Smooth muscle cell of the brain vasculature (primary cell): Measurements from ENCODE around the gene PARM1.

Source experiments
- DNase-seq: peaks from one replicate; pipeline ENCODE4 v3.0.0-alpha.2; 2012; ENCODE audit warnings: low read depth, low spot score

PARM1 gene

DNA sequence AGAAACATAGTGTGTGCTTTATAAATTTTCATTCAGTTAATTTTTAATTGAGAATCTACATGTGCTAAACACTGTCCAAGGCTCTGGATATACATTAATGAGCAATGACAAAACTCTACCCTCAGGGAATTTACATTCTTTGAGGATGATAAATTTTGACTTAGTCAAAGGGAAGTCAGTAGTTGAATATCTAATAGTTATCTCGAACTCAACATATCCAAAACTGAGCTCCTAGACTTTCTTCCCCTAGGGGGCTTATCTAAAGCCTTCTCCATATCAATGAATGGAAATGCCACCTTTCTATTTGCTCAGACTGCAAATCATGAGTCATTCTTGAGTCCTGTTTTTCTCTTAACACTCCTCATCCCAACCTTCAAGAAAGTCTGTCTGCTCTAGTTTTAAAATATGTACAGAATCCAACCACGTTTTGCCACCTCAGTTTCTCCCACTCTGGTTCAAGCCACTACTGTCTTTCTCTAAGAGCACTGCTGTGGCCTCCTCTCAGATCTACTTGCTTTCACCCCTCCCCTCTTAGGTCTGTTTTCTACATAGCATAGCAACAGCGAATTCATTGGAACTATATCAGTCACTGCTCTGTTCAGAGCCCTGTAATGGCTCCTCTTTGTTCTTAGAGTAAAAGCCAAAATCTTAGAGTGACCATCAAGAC is 9.5 kb downstream of the PARM1 start:
- DNase-seq, result no peak

GRCh38 chr4:74942918-74943253 is 10.0 kb downstream of the PARM1 start:
- no peak for DNase-seq

DNA sequence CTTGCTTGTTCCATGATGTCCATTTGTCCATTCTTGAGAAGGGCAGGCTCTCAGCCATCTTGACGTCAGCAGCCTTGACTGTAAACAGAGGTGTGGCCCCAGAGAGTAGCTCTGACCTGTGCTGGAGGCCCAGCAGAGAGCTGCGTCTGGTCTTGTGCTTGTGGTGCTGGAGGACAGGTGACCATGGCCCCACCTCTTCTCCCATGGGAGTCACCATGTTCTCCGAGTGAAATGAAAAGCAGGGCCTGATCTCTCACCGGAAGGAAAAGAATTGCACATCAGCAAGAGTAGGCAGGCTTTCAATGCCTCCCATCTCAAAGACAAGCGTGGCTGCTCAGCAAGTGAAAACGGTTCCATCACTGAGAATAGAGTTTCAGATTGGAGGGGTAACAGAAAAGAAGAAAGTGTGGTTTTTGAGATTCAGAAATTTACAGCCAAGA is 11.5 kb downstream of the PARM1 start:
- no peak for DNase-seq

- no peak for DNase-seq
Measured at GRCh38 chr4:74946196-74946595, 13.3 kb downstream of the PARM1 start.

GRCh38 chr4:74947798-74948197 is 14.9 kb downstream of the PARM1 start:
- no peak for DNase-seq

DNA sequence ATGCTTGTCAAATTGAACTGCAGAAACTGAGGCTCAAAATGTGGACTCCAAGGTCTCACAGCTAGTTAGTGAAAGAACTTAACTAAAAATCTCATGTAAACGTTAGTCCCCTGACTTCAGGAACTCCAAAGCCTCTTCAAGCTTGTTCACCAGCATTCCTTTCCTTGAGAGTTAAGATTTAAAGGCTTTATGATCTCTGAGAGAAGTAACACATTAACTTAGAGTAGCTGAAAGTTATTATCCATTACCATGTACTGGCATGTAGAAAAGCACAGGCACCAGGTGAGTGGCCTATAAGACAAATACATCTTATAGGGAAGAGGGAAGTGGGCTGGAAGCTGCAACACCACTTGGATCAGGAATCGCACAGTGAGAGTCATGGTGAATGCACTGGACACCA is 15.3 kb downstream of the PARM1 start:
- DNase-seq, result no peak

DNA sequence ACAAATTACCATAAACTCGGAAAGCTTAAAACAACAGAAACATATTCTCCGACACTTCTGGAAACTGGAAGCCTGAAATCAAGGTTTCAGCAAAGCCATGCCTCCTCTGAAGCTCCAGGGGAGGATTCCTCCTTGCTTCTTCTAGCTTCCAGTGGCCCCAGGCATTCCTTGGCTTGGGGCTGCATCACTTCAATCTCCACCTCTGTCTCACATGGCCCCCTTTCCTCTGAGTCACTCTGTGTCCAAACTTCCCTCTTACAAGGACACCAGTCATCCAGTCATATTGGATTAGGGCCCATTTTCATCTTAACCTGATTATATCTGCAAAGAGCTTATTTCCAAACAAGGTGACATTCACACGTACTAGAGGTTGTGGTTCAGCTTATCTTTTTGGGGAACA is 17.3 kb downstream of the PARM1 start:
- DNase-seq, result no peak

GRCh38 chr4:74950882-74951281 is 18.0 kb downstream of the PARM1 start:
- DNase-seq, result no peak

DNA sequence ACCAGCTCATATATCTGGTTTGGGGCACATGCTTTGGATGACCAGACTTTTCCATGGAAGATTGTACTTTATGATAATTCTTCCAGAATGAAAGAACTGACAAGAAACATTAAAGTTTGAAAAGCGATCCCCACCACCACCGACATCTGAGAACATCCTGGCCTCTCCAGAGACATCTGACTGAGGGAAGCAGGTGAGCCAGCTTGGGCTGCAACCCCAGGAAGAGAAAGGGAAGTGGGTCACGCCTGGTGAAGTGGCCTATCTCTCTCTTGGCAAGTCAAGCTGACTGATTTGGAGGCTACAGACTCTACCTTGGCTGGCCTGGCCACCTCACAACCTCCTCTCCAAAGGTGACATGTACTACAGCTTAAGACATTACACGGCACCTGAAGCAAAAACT is 20.7 kb downstream of the PARM1 start:
- DNase-seq, result no peak

DNA sequence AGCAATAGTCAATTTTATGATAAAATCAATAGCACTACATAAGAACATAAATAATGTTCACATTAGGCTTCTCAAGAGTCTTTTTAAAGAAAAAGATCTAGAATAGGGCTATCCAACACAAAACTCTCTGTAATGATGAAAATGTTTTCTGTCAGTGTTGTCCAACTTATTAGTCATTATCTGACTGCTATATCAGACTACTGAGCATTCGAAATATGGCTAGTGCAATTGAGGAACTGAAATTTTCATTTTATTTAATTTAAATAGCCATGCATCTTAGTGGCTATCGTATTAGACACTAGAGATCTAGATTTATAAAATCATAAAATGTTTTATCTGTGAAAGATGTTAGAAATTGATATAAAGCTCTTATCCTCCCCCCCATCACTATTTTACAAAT is 26.0 kb downstream of the PARM1 start:
- no peak for DNase-seq

- DNase-seq, result no peak
Measured at GRCh38 chr4:74961230-74961629, 28.3 kb downstream of the PARM1 start.

GRCh38 chr4:74962584-74962983 is 29.7 kb downstream of the PARM1 start:
- DNase-seq, result no peak

DNA sequence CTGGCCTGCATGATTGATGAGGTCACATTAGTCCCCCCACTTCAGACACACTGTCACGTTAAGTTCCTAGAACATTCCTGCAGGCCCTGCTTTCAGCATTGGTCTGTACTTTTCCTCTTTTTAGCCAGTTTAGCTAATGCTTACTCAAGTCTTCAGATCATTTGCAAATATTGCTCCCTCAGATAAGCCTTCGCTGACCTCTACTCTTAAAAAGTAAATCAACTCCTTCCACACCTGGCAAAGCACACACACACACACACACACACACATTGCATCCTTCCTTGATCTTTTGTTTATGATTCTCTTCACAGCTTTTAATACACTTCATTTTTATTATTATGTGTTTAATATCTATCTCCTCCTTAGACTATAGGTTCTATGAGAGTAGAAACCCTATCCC is 31.4 kb downstream of the PARM1 start:
- DNase-seq, result no peak

- DNase-seq, result no peak
Measured at GRCh38 chr4:74967324-74967723, 34.4 kb downstream of the PARM1 start.

- DNase-seq, result no peak
Measured at GRCh38 chr4:74968456-74969164, 35.7 kb downstream of the PARM1 start.

DNA sequence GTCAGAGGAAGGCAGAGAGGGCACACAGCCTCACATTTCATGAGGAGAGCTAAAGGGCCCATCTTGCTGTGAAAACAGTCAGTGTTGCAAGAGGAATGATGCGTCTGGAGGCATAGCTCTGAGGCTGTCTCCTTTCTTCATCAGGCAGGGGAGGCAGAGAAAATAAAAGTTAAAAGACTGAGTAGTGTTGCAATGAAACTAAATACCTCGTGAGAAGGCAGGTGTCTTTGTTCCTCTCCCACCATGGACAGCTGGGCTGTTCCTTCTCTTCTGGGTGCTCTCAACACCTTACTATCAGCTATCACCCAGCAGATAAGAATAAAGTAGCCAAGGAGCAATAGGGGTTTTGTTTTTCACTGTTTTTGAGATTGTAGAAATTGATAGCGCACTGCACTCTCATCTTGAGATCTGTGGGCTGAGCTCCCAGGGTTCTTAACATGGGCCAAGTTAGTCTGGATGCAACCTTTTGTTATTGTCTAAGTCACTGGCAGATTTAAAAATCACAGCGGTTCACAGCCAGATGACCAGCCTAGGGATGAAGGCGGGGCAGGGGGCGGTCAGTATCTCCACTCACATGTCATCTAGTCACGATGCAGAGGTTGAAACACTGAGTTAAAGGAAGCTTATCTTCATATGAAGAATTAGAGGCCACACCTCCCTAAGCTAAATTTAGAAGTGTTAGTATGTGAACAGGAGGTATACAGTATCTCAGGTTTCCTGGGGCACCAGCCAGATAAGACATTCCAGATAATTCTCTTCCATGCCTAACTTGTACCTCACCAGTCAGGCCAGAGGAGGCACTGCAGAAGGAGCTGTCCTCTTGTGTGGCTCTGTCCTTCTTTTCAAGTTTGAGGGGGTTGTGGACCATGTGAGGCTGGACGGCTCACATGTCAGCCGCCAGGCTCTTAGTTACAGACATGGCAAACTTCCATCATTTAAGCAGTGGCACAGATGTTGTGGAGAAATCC is 36.9 kb downstream of the PARM1 start:
- DNase-seq, result no peak

- DNase-seq, result no peak
Measured at GRCh38 chr4:74970577-74970976, 37.7 kb downstream of the PARM1 start.

DNA sequence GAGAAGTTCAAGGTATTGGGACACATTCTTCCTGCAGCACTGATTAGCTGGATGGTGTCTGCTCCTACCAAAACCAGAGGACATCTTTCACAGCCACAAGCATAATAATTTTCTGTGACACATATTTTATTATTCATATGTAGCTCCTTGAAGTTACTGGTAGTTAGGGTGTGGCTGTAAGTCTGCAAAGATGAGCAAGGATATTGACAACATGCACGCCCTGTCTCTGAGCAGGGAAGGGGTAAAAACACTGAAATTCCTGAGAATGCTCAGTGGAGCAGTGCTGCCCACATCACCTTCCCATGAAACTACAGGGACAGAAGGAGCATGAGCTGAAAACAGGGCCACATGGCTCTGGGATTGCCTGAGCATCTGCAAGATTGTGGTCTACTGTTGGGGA is 38.9 kb downstream of the PARM1 start:
- DNase-seq, result no peak

DNA sequence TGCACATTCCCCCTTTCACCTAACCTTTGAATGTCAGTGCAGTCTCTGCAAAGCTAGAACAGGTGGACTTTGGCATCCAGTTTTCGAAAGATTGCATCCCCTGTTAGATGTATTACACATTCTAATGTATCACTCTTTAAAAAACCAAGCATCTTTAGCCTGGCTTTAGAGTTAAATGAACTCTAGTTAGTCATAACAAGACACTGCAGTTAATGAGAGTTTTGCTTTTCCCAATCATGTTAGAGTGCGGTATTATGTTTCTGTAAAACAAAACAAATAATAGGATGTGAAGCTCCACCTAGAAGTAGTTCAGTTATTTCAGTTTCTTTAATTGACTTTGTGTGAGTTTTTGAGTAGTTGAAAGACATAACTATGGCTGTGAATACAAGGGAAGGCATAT is 42.2 kb downstream of the PARM1 start:
- DNase-seq, result no peak

- no peak for DNase-seq
Measured at GRCh38 chr4:74975848-74976824, 43.2 kb downstream of the PARM1 start.

DNA sequence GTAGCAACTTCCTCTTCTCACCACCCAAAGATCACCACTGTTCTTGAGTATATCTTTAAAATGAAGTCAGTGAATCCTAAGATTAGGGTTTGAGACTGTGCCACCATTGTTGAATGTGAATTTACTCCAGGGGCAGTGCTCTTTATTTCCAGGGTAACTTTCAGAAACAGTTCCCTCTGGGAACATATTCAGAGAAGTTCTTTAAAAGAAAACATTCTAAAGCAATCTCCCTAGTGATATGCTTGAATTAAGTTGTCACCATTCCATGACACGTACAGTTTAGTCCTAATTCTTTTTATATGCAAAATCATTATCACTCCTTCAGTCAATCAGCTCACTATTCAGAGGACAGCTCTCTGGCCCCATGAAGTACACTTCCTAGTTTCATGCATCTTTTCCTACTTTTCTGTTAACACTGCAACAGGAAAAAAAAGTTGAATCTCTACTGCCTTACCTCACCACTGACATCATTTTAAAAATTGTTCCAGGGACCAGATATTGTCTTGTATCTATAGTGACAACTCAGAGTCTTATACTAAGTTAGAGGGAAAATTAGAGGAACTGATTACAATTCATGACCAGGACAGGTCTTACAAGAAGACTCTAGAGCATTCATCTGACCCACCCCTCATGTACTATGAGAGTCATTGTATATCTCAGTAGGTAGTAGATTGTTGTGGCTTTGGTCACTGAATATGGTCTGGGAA is 49.8 kb downstream of the PARM1 start:
- DNase-seq, result no peak
